HG02623 (cell line): Measurements from ENCODE around the gene FXR1.
"Not testable (repeated sequence)": the region's sequence is repeated elsewhere in the genome, so short reads cannot be mapped to it uniquely, and the experiment has no call there.

Experiments
- ATAC-seq: cut with Tn5 transposase; IDR thresholded peaks from one replicate; pipeline ENCODE4 v1.9.1; 2021; ENCODE audit warnings: moderate library complexity; ENCODE audit not compliant: unreplicated experiment

Gene FXR1

GRCh38 chr3:180912304-180913296 lies at the start of gene FXR1:
FXR1 (plus strand) TSS chr3:180912670; CDS start chr3:180912686, 16 bp downstream.
- peak; percentile 98 for ATAC-seq

- ATAC-seq, result no peak
These were observed 42.3 kb upstream of the FXR1 start for GRCh38 chr3:180870008-180870699.

- no peak for ATAC-seq
These were observed 40.6 kb upstream of the FXR1 start for GRCh38 chr3:180871901-180872300.

GRCh38 chr3:180872430-180872829 lies 40.0 kb upstream of the FXR1 start:
- ATAC-seq, result not testable (repeated sequence)

- ATAC-seq, result no peak
These were observed 37.3 kb upstream of the FXR1 start for GRCh38 chr3:180875124-180875698.

GRCh38 chr3:180881065-180881801 lies 31.2 kb upstream of the FXR1 start:
- no peak for ATAC-seq

- no peak for ATAC-seq
These were observed 30.4 kb upstream of the FXR1 start for GRCh38 chr3:180882115-180882514.

- ATAC-seq, result no peak
These were observed 23.4 kb upstream of the FXR1 start for GRCh38 chr3:180888992-180889560.

GRCh38 chr3:180898572-180898971 lies 13.9 kb upstream of the FXR1 start:
- ATAC-seq, result no peak

- ATAC-seq, result no peak
These were observed 2.9 kb upstream of the FXR1 start for GRCh38 chr3:180909369-180910127.

- no peak for ATAC-seq
These were observed 1.6 kb upstream of the FXR1 start for GRCh38 chr3:180910823-180911222.

GRCh38 chr3:180911876-180912303 lies 580 bp upstream of the FXR1 start:
- peak; percentile 1 for ATAC-seq

- no peak for ATAC-seq
These were observed 1.3 kb downstream of the FXR1 start for GRCh38 chr3:180913581-180914404.

- no peak for ATAC-seq
These were observed 6.1 kb downstream of the FXR1 start for GRCh38 chr3:180918542-180918941.

- no peak for ATAC-seq
These were observed 9.8 kb downstream of the FXR1 start for GRCh38 chr3:180922242-180922641.

GRCh38 chr3:180923561-180923960 lies 11.1 kb downstream of the FXR1 start:
- no peak for ATAC-seq

- ATAC-seq, result no peak
These were observed 14.1 kb downstream of the FXR1 start for GRCh38 chr3:180926526-180926925.

- ATAC-seq, result no peak
These were observed 16.9 kb downstream of the FXR1 start for GRCh38 chr3:180929376-180929775.

- ATAC-seq, result no peak
These were observed 18.1 kb downstream of the FXR1 start for GRCh38 chr3:180930526-180930925.
